HFF-Myc (cell line): ENCODE data around the gene BCL2L11.

Experiments used
- DNase-seq: peaks from one replicate; pipeline ENCODE4 v3.0.0-alpha.2; 2011; ENCODE audit warnings: low read depth; ENCODE audit errors: extremely low read depth
- H3K4me3 ChIP-seq: replicated peaks from 2 replicates; pipeline ENCODE4 v1.5.1; 2011; ENCODE audit warnings: low read depth, mild to moderate bottlenecking, control low read depth, low read length
- CTCF ChIP-seq: IDR thresholded peaks from 2 replicates; pipeline ENCODE4 v1.5.1; 2012; ENCODE audit warnings: mild to moderate bottlenecking, low read depth, low read length, control low read depth; ENCODE audit errors: missing control alignments

The BCL2L11 gene

GRCh38 chr2:111161971-111162370 lies 41.3 kb downstream of the BCL2L11 start:
- H3K4me3 ChIP-seq: no peak overlapping the region
- no peak for DNase-seq
- no peak for TF ChIP-seq CTCF

DNA sequence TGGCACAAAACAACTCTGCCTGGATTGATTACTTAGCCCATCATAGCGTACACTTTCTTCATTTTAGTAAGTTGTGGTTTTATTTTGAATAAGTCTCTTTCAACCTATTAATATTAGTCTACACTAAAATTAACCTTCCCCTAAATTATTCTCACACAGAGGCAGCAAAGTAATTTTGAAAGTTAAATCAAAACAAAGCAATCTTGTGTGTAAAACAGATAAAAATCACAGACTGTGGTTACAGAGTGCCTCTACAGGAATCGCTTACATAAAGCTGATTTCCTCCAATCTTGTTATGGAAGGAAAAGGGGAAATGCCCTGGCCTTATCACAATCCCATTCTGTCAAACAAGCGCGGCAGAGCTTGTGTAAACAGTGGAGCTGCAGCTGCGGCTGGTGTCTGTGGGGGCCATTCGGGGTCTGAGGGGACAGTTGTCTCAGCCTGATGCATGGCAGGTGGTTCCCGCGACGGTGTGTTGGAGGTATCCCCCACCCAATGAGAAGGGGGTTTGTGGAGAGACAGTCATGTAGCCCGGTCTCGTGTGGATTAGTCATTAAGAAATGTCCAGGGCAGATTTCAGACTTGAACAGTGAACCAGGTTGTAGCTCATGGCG lies 42.1 kb downstream of the BCL2L11 start:
- no peak overlapping the region for H3K4me3 ChIP-seq
- TF ChIP-seq CTCF: no peak
- DNase-seq: no peak

- H3K4me3 ChIP-seq: no peak overlapping the region
- TF ChIP-seq CTCF: no peak
- no peak for DNase-seq
Measured at GRCh38 chr2:111164078-111164477, 43.4 kb downstream of the BCL2L11 start.

- DNase-seq: no peak
Measured at GRCh38 chr2:111165084-111165483, 44.4 kb downstream of the BCL2L11 start.

DNA sequence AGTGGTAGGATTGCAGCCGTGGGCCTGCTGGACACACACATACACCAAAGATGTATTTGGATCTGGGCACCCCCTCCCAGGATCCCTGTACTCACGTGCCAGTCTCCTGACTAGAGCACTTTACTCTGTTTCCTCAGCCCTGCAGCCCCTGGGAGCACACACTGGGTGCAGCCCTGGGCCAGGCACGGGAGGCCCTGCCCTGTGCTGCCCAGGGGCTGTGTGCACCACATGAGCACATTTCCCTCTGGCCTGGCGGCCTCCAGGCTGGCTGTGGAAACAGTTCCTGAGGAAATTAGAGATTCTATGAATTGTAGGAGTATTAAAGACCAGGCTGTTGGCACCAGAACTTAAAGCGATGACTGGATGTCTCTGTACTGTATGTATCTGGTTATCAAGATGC lies 45.4 kb downstream of the BCL2L11 start:
- DNase-seq: no peak
- H3K4me3 ChIP-seq: no peak overlapping the region
- no peak for TF ChIP-seq CTCF

More at GRCh38 chr2:111165084-111165483, 44.4 kb downstream of the BCL2L11 start:
- TF ChIP-seq CTCF: no peak
- no peak overlapping the region for H3K4me3 ChIP-seq

DNA sequence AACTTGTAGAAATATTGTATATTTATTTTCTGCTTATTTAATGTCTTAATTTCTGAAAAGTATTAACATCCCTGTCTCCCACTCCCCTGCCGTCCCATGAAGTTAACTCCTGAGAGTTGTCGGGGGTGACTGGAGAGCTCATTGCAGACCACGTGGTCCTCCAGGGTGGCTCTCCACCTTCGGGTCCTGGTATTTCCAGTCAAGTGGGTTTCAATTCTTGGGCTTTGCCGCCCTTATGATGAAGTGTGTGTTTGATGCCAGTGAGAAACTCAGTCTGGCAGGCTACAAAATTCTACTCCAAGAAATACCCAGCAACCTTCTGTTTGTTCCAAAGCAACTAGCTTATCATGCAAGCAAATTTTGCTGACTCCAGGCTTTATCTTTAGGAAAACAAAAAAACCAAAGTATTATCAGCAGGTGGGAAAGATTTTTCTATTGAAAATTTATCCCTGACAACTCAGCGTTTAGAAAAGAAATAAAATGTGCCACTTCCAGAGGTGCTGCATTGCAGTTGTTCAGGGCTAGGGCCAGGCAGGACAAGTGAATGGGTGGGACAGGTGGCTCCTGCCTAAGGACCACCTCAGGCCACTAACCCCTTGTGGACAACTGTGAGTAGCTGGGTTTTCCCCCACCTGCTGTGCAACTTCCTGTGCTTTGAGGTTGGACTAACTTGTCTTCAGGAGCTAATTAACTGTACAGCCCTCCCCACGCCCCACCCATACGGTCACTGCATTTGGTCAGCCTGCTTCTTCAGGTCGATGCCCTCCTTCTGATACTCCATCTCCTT lies 46.6 kb downstream of the BCL2L11 start:
- no peak overlapping the region for H3K4me3 ChIP-seq
- TF ChIP-seq CTCF: no peak
- DNase-seq: no peak
